ENCODE measurements around the gene COA1.

GRCh38 chr7:43589728-43590127 lies 139.6 kb downstream of the COA1 start:
- TF ChIP-seq CTCF (IDR thresholded peaks at IDR 0.05; ENCODE audit: low read depth, low read length, poor library complexity, severe bottlenecking): no peak
- no peak for TF ChIP-seq EZH2phosphoT487 (IDR thresholded peaks at IDR 0.05; ENCODE audit: borderline replicate concordance, low read length)
